NCI-H226 (cell line): ENCODE data around the gene PEX26.
"Not testable (repeated sequence)": the region's sequence is repeated elsewhere in the genome, so short reads cannot be mapped to it uniquely, and the experiment has no call there.

Experiments used
- DNase-seq: peaks from one replicate; pipeline ENCODE4 v3.0.0-alpha.2; 2015

PEX26 gene

GRCh38 chr22:18103527-18104269, 25.9 kb downstream of the PEX26 start:
- DNase-seq: no peak

GRCh38 chr22:18104566-18104965, 26.8 kb downstream of the PEX26 start:
- no peak for DNase-seq

- not testable (repeated sequence) for DNase-seq
These were observed 28.2 kb downstream of the PEX26 start for GRCh38 chr22:18105981-18106380.

GRCh38 chr22:18106550-18107341, 29.0 kb downstream of the PEX26 start:
- DNase-seq: not testable (repeated sequence)

GRCh38 chr22:18108187-18108586, 30.4 kb downstream of the PEX26 start:
- DNase-seq: no peak

- no peak for DNase-seq
These were observed 31.8 kb downstream of the PEX26 start for GRCh38 chr22:18109410-18110193.

- DNase-seq: no peak
These were observed 32.6 kb downstream of the PEX26 start, which contains the start of gene TUBA8 for GRCh38 chr22:18110194-18110953. TUBA8 (plus strand) TSS chr22:18110809; CDS start chr22:18110866, 57 bp downstream.

GRCh38 chr22:18110954-18111758, 33.4 kb downstream of the PEX26 start:
- DNase-seq: no peak

GRCh38 chr22:18111759-18112330, 34.1 kb downstream of the PEX26 start:
- DNase-seq: no peak

- DNase-seq: no peak
These were observed 34.6 kb downstream of the PEX26 start for GRCh38 chr22:18112440-18112839.

- DNase-seq: no peak
These were observed 36.0 kb downstream of the PEX26 start for GRCh38 chr22:18113680-18114394.

- DNase-seq: no peak
These were observed 36.7 kb downstream of the PEX26 start for GRCh38 chr22:18114495-18114894.

GRCh38 chr22:18114976-18115652, 37.3 kb downstream of the PEX26 start:
- DNase-seq: no peak

- DNase-seq: no peak
These were observed 38.1 kb downstream of the PEX26 start for GRCh38 chr22:18115906-18116371.

GRCh38 chr22:18116634-18117033, 38.8 kb downstream of the PEX26 start:
- no peak for DNase-seq

- no peak for DNase-seq
These were observed 40.6 kb downstream of the PEX26 start for GRCh38 chr22:18118345-18118915.

- no peak for DNase-seq
These were observed 41.8 kb downstream of the PEX26 start for GRCh38 chr22:18119409-18120110.

GRCh38 chr22:18120857-18121256, 43.1 kb downstream of the PEX26 start:
- no peak for DNase-seq

GRCh38 chr22:18121506-18121905, 43.7 kb downstream of the PEX26 start:
- DNase-seq: no peak
